Esophagus muscularis mucosa (tissue), 4 donors: Measurements from ENCODE around the gene CYSRT1.

Experiments
- CTCF ChIP-seq, 3 experiments: fragments of 200-600 bp in 2 of 3; fragments of 450-650 bp in 1 of 3; sonication (generic) in 2 of 3; IDR thresholded peaks; one replicate each; pipeline ENCODE4 v1.5.1; 2017 to 2019; ENCODE audit warnings: antibody characterized with exemption in 3 of 3, mild to moderate bottlenecking in 2 of 3, moderate library complexity in 1 of 3
- EP300 ChIP-seq: sonication (generic); formaldehyde crosslinking; IDR thresholded peaks from one replicate; pipeline ENCODE4 v1.6.1; 2017; ENCODE audit warnings: antibody characterized with exemption
- POLR2A ChIP-seq: fragments of 450-650 bp; IDR thresholded peaks from one replicate; pipeline ENCODE4 v1.6.1; 2017; ENCODE audit warnings: antibody characterized with exemption, moderate library complexity, mild to moderate bottlenecking, low read depth

- TF ChIP-seq CTCF (IDR thresholded peaks at IDR 0.05) (no peak), POLR2A (no peak), EP300 (no peak)
These were observed 46.7 kb downstream of the CYSRT1 start for GRCh38 chr9:137271696-137272076.
